GM19328 (cell line): ENCODE measurements around the gene PRSS22.
A peak's percentile ranks its signal among the peaks of the same experiment; 100 is the strongest.
"Not testable (repeated sequence)": the region's sequence is repeated elsewhere in the genome, so short reads cannot be mapped to it uniquely, and the experiment has no call there.

Experiments used
- ATAC-seq: cut with Tn5 transposase; IDR thresholded peaks from one replicate; pipeline ENCODE4 v1.9.1; 2021; ENCODE audit warnings: mild to moderate bottlenecking, moderate library complexity; ENCODE audit not compliant: unreplicated experiment

PRSS22 gene

DNA sequence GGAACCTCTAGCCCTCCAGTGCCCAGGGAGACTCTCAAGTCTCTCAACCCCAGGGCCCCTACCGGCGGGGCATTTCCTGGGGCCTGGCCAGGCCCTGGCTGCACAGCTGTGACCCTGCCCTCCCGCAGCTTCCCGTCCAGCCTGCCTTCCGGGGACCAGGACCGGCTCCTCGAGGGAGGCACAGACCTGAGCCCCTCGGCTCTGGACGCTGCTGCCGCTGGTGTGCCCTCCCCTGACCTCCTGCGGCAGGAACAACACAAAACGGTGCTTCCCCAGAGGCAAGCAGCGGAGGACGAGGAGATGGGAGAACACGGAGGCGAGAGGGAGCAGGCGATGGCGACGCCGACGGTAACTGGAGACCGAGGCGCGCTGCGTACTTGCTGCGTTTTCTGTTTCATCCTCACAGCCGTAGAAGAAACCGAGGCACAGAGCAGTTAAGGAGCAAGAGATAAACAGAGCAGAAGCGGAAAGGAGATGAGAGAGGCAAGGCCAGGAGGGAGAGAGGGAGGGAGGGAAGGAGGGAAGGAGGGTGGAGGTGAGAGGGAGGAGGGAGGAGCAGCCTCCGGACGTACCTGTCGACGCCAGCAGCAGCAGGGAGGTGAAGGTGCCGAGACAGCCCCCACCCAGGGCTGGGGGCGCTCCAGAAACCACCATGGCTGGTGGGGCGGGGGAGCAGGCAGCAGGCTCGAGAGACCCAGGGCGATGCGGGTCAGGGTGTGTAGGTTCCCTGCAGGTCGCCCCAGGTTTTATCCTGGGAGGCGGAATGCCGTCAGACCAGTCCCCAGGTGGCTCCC lies at the start of gene PRSS22:
Gene PRSS22 (minus strand): TSS at position 720 of the 794 bp plus-strand sequence. CDS start 66 bp downstream, at position 654.
- no peak for ATAC-seq

DNA sequence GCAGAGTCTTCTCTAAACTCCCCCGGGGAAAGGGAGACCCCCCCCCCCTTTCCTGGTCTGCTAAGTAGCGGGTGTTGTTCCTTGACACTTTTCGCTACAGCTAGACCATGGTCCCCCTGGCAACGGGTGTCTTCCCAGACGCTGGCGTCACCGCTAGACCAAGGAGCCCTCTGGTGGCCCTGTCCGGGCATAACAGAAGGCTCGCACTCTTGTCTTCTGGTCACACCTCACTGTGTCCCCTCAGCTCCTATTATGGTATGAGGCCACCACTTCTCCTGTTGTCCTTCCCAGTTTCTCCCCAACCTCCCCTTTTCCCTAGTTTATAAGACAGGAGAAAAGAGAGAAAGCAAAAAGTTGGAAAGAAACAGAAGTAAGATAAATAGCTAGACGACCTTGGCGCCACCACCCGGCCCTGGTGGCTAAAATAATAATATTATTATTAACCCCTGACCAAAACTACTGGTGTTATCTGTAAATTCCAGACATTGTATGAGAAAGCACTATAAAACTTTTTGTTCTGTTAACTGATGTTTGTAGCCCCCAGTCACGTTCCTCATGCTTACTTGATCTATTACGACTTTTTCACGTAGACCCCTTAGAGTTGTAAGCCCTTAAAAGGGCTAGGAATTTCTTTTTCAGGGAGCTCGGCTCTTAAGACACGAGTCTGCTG lies 49.2 kb upstream of the PRSS22 start:
- not testable (repeated sequence) for ATAC-seq

GRCh38 chr16:2905988-2906387 lies 48.0 kb upstream of the PRSS22 start:
- no peak for ATAC-seq

GRCh38 chr16:2905241-2905987 lies 47.4 kb upstream of the PRSS22 start:
- peak; percentile 64 for ATAC-seq

- peak; percentile 10 for ATAC-seq
These were observed 46.9 kb upstream of the PRSS22 start for GRCh38 chr16:2904922-2905240.

DNA sequence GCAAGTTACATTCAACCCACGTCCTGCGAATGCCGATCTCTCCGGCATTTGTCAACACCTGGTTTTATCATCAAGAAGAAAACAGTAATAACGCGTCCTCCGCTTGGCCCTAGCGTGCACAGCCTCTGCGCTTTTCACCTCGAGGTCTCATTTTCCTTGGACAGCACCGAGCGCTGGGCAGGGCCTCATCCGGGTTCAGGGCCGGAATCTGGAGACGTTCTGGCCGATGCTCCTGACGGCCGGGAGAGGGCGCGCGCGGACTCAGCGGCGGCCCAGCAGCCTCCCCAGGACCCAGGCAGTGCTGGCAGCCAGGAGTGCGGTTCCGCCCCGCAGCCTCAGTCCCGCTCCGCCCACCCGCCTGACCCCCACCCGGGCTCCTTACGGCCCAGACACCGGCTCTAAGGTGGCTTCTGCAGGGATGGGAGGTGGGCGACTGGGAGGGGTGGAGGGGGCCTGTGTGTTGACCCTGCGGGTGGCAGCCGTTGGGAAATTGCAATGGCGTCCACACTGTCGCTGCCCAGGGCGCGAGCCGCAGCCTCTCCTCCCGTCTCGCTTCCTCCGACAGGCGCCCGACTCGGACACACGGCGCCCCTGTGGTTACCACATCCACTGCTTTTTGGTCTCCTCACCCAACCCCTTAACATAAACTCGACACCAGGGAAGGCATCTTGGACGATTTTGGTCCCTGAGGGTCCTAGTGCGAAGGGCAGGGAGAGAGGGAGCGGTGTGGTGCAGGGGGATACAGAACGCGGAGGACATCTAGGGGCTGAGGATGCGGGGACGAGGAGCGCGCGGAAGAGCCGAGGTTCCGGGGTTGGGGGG lies 46.3 kb upstream of the PRSS22 start:
- ATAC-seq, result no peak

- no peak for ATAC-seq
These were observed 44.6 kb upstream of the PRSS22 start for GRCh38 chr16:2902337-2903130.

GRCh38 chr16:2900526-2901075 lies 42.6 kb upstream of the PRSS22 start:
- ATAC-seq, result no peak

GRCh38 chr16:2899564-2900072 lies 41.6 kb upstream of the PRSS22 start:
- no peak for ATAC-seq

DNA sequence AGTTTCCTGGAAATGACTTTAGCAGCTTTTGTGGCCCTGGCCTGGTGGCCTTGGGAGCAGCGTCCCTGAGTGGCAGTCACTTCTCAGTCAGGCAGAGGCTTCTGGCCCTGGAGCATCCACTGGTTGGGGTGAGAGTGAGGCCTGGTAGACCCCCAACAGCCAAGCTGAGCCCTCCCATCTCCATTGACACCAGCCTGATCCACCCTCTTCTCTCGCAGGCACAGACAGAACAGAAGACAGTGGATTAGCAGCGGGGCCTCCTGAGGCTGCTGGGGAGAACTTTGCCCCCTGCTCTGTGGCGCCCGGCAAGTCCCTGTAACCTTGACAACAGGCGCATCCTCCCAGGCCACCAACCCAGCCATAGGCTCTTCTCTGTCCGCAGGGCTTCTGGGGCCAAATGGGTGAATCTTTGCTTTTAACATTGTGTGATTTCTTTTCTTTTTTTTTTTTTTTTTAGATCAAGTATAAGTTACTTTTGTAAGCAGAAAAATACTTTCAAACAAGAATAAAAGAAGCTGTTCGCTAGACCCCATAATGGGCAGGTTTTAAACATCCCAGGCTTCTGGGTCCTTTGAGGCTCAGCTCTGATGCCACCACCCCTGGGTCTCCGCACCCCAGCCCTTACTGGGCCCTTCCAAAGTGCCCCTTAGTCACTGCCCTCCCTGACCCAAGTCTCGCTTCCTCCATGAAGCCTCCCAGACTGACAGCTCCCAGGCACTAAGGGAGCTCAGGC lies 41.0 kb upstream of the PRSS22 start:
- ATAC-seq, result no peak

GRCh38 chr16:2897110-2897509 lies 39.1 kb upstream of the PRSS22 start:
- no peak for ATAC-seq

GRCh38 chr16:2896480-2897010 lies 38.6 kb upstream of the PRSS22 start:
- no peak for ATAC-seq

DNA sequence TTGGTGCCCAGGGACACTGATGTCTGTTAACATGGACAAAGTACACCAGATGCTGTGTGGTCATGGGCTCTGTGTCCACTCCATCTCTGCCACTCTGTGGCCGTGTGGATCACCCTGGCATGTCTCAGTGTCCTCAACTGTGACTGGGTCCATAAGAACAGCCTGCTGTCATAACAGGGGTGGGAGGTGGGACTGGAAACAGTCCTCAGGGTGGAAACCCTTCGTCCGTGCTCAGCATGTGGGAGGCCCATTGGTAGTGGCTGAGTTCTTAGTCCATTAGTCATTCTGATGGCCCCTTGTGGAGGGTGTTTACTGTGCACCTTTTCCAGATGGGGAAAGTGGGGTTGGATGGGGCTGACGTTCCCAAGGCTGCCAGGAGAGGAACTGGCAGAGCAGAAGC lies 37.8 kb upstream of the PRSS22 start:
- ATAC-seq, result no peak

GRCh38 chr16:2894231-2894630 lies 36.3 kb upstream of the PRSS22 start:
- no peak for ATAC-seq

DNA sequence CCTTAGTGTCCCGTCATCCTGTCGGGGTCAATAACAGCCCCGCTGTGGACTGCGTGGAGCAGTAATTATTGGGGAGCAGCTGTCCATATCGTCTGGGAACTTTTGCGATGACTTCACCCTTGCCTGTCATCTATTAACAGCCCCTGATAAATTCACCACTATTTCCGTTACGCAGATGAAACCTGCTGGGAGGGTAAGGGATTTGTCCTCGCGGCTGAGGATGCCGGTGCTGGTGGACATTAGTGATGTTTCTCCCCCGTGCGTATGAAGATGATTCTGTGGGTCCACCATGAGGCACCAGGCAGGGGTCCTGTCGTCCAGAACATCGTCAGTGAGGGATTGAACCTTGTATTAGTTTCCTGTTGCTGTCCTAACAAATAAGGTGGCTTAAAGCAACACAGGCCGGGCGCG lies 26.1 kb upstream of the PRSS22 start:
- no peak for ATAC-seq

GRCh38 chr16:2883458-2883908 lies 25.5 kb upstream of the PRSS22 start:
- no peak for ATAC-seq

DNA sequence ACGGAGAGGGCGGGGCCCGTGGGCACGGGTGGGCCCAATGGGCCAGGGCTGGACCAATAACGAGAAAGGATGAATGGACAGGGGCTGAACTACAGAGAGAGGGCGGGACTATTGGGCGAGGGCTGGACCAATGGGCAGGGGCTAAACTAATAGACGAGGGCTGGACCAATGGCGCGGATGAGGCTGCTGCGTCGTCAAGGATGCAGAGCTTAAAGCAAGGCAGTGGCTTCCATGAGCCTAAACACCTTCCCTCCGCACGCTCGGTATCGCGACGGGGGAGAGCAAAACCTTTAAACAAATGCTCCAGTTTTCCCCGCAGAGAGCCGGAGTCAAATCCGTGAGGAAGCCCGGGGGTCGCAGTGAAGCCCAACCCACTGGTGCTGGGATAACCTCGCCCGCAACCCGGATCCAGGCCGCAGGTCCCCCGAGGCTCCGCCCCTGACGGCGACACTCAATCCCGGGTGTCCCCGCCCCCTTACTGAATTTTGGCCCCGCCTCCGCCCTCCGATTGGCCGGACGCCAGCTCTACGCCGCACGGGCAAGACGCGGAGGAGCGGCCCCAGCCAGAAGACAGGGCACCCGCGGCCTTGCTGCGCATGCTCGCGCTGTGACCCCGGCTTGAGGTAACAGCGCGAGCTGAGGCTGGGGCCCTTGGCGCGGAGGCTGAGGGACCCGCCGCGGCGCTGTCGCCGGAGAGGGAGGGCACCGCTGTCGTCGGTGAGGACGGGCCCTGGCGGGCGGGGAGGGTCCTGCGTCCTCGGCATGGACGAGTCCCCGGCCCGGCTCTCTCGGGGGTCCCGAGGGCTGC lies 24.9 kb upstream of the PRSS22 start, which contains the start of gene FLYWCH2:
Gene FLYWCH2 (plus strand): TSS at position 566 of the 808 bp plus-strand sequence. CDS start 13,235 bp downstream, outside the sequence.
- ATAC-seq, result peak; percentile 83
